Testis (tissue), 3 donors: Measurements from ENCODE around the gene SHROOM3. TPM values are rescaled to one million over a fixed set of nuclear protein-coding genes. Genes with fewer than 3 reads are reported as not detected.

Source experiments
- DNase-seq: peaks from one replicate; pipeline ENCODE4 v3.0.0-alpha.2; 2019
- H3K27ac ChIP-seq, 2 donors: fragments of 200-600 bp; sonication (generic); one replicate each; pipeline ENCODE4 v1.5.1; 2019
- H3K27me3 ChIP-seq: fragments of 200-600 bp; sonication (generic); one replicate; pipeline ENCODE4 v1.5.1; 2019
- H3K36me3 ChIP-seq: fragments of 200-600 bp; sonication (generic); one replicate; pipeline ENCODE4 v1.5.1; 2017; ENCODE audit warnings: low read depth; ENCODE audit errors: missing control alignments
- H3K4me1 ChIP-seq: fragments of 200-600 bp; sonication (generic); one replicate; pipeline ENCODE4 v1.5.1; 2019
- H3K4me3 ChIP-seq, 2 donors: fragments of 200-600 bp; sonication (generic); one replicate each; pipeline ENCODE4 v1.5.1; 2017 to 2019
- H3K9me3 ChIP-seq: fragments of 200-600 bp; sonication (generic); one replicate; pipeline ENCODE4 v1.5.1; 2017
- POLR2A ChIP-seq: fragments of 450-650 bp; IDR thresholded peaks from one replicate; pipeline ENCODE4 v1.6.1; 2017; ENCODE audit warnings: antibody characterized with exemption, mild to moderate bottlenecking, moderate library complexity
- WGBS, 2 donors: methylation state at CpG; one replicate each; pipeline ENCODE4 v1.1.5; 2018; 5-methylcytosine and 5-hydroxymethylcytosine counted together
- intact Hi-C: fragments of 100-400 bp; cut with DNase I; formaldehyde crosslinking; loops from one replicate; pipeline ENCODE4 v1.15.1; 2023; ENCODE audit warnings: low total_unique reads
- polyA plus RNA-seq: library from polyadenylated mRNA; stranded (reverse); fragments of 350-450 nt; fragmentation: Illumina TruSeq; extraction: RNeasy Lipid Tissue Mini Kit (QIAGEN cat#74804); gene quantifications from one replicate; pipeline ENCODE4 v1.2.3, GENCODE V29; 2014; ENCODE audit warnings: low read depth, low replicate concordance; ENCODE audit not compliant: insufficient read depth
- total RNA-seq, 2 donors: library from RNA; depleted of rRNA; stranded (reverse); fragments of >200 nt; gene quantifications; one replicate each; pipeline ENCODE4 v1.2.3, GENCODE V29; 2016
- TF ChIP-seq, protein P1 (sequence below), 3 experiments: fragments of 450-650 bp in 2 of 3; fragments of 200-600 bp in 1 of 3; sonication (generic) in 1 of 3; IDR thresholded peaks; one replicate each; pipeline ENCODE4 v1.5.1; 2016 to 2019; ENCODE audit warnings: antibody characterized with exemption in 3 of 3, mild to moderate bottlenecking in 2 of 3, moderate library complexity in 1 of 3

SHROOM3 gene
- total and polyA plus RNA-seq, 3 donors from 2014 or later, result 3.9 to 7.2 (median 6.4) TPM

DNA sequence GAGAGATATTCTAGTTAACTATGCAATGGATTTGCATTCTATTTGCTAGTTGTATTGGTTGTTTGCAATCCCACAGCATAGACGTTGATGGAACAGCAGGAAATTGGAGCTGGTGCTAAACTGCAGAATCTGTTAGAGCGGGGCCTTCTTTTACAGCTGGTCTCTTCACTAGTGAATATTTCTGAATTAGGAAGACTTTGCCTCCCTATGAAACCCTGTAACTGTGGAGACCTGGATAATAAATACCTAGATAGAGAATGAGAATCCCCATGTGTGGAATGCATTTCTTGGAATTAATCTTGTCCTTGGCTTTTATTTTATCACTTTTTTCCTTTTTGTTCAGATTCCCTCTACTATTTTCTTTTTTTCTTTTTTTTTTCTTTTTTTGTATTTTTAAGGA lies 109.7 kb downstream of the SHROOM3 start:
- no peak for TF ChIP-seq POLR2A
- TF ChIP-seq, protein P1, sequence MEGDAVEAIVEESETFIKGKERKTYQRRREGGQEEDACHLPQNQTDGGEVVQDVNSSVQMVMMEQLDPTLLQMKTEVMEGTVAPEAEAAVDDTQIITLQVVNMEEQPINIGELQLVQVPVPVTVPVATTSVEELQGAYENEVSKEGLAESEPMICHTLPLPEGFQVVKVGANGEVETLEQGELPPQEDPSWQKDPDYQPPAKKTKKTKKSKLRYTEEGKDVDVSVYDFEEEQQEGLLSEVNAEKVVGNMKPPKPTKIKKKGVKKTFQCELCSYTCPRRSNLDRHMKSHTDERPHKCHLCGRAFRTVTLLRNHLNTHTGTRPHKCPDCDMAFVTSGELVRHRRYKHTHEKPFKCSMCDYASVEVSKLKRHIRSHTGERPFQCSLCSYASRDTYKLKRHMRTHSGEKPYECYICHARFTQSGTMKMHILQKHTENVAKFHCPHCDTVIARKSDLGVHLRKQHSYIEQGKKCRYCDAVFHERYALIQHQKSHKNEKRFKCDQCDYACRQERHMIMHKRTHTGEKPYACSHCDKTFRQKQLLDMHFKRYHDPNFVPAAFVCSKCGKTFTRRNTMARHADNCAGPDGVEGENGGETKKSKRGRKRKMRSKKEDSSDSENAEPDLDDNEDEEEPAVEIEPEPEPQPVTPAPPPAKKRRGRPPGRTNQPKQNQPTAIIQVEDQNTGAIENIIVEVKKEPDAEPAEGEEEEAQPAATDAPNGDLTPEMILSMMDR (IDR thresholded peaks at IDR 0.05), result no peak
- Histone ChIP-seq H3K27me3 (no peaks in the 10 kb centered on the region), H3K4me3 (no peak overlapping the region), H3K9me3 (no peaks in the 10 kb centered on the region), H3K36me3 (no peaks in the 10 kb centered on the region), H3K27ac (no peak overlapping the region), H3K4me1 (no peaks in the 10 kb centered on the region)
- 90 to 93% methylated on average over 2 of the region's 2 CpGs for WGBS, 2 donors
- intact Hi-C loops, result no loop called here
- DNase-seq, result no peak

DNA sequence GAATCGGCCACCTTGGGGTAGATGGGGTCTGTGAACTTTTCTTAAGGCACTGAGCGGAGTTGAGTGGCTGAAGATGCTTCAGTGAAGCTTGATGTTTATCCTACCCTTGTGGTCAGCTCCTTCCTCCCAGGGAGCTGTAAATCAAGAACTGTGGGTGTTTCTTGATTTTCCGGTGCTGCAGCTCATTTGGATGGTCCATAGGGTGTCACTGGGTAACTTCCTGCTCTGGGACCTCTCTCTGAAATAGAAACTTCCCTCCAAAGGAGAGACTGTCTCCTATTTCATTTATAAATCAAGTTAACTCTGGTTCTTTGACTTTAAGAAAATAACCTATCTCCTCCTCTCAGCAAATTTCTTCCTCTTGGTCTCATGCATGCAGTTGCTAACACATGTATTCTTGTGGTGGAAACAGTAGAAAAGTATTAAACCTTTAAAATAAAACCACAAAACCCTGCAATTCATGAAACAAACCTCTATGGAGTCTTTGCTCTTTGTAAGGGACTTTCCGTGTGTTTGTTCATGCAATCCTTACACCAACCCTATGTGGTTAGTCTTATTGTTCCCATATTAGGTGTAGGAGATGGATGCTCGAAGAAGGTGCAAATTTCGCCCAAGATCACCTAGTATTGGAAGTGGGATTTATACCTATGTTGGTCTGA lies 110.3 kb downstream of the SHROOM3 start:
- TF ChIP-seq, protein P1 (IDR thresholded peaks at IDR 0.05), result no peak
- TF ChIP-seq POLR2A, result no peak
- Histone ChIP-seq H3K27me3 (no peaks in the 10 kb centered on the region), H3K36me3 (no peaks in the 10 kb centered on the region), H3K27ac (no peak overlapping the region), H3K4me1 (no peaks in the 10 kb centered on the region), H3K9me3 (no peaks in the 10 kb centered on the region), H3K4me3 (no peak overlapping the region)
- no peak for DNase-seq
- WGBS, 2 donors, result 88 to 93% methylated on average over 6 of the region's 6 CpGs
- intact Hi-C loops, result no loop called here

DNA sequence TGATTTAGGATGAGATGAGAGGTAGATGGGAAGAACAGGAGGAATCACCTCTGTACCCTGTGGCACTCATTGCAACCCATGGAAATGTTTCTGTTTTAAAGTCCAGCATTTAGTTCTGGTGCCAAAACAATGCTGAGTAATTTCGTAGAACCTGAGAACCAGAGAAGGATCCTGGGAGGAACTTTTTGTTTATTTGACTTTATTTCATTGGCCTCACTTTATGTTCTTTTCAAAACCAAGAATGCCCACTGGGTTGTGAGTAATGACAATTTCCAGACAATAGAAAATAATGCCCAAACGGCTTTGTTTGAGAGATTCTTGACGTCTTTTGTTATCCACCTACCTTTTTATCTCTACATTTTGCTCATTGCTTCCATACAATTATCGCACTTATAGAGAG lies 111.3 kb downstream of the SHROOM3 start:
- 73 to 83% methylated on average over 4 of the region's 4 CpGs for WGBS, 2 donors

DNA sequence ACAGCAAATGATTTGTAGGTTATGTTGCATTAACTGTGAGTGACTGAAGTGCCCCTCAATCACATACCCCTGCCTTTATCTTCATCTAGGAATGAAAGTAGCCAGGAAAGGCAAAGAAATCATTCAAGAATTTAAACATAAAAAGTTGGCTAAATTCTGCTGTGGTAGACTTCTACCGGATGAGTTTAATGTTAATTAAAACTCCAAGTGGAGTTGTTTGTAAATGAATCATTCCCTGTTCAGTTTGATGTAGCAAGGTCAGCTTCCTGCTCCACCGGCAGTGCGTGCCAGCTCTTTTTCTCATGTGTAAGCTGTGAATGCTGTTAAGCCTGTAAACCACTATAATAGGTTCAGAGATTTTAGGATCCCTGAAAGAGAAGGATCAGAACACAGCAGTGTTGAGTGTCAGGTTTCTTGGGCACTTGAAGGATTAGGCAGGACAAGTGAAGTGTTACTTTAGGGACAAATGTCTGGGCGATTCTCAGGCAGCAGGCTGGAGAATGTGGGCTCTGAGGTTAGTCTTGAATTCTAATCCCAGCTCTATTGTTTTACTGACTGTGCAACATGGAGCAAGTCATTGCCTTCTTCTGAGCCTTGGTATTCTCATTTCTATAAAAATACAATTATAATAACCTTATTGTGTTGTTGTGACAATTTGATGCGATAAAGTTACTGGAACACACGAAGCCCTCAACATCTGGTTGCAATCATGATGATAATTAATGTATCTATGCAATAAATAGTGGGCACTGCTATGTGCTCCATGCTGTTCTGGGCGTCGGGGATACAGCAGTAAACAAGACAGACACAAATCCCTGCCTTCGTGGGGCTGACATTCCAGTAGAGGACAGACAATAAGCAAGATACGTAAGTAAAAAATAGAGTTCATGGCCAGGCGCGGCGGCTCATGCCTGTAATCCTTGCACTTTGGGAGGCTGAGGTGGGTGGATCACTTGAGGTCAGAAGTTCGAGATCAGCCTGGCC lies 112.0 kb downstream of the SHROOM3 start:
- H3K27me3 ChIP-seq, result no peaks in the 10 kb centered on the region
- H3K36me3 ChIP-seq, result no peaks in the 10 kb centered on the region
- no peaks in the 10 kb centered on the region for H3K4me1 ChIP-seq
- H3K27ac ChIP-seq, result no peak overlapping the region
- no peaks in the 10 kb centered on the region for H3K9me3 ChIP-seq
- 67 to 76% methylated on average over 14 of the region's 14 CpGs for WGBS, 2 donors
- H3K4me3 ChIP-seq, result no peak overlapping the region
- no peak for DNase-seq
- TF ChIP-seq, protein P1 (IDR thresholded peaks at IDR 0.05), result no peak
- no peak for TF ChIP-seq POLR2A
- intact Hi-C loops, result no loop called here

More for the DNA sequence above, 111.3 kb downstream of the SHROOM3 start:
- TF ChIP-seq, protein P1 (IDR thresholded peaks at IDR 0.05), result no peak
- no peak for TF ChIP-seq POLR2A
- H3K4me1 ChIP-seq, result no peaks in the 10 kb centered on the region
- H3K9me3 ChIP-seq, result no peaks in the 10 kb centered on the region
- no peaks in the 10 kb centered on the region for H3K36me3 ChIP-seq
- no peak for DNase-seq
- H3K27ac ChIP-seq, result no peak overlapping the region
- H3K27me3 ChIP-seq, result no peaks in the 10 kb centered on the region
- H3K4me3 ChIP-seq, result no peak overlapping the region
- intact Hi-C loops, result no loop called here
